ENCODE results near the gene TRMT11.

DNA sequence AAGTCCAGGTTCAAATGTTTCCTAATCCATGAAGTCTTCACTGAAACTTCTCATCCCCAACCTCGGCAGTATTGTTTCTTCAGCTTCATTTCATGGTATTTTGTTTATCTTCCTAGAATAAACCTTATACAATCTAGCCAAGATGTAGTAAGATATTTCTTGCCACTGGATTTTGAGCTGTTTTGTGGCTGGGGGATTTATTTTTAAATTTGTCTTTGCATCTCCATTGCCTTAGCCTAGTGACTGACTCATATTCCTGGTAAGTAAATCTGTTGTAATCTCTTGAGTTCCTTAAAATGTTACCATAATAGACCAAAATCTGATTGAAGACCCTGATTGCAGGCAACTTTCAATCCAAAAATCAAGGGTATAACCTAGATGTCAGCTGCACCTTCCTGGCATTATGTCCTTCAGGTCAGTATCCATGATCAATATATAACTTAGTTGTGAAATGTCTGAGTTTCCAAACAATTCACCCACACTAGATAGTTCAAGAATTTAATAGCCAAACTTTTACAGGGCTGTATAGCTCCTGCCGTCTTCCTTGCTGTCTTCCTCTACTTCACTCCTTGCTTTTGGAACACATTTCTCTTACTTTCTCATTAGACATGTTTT is 4.7 kb upstream of the TRMT11 start:
- TF ChIP-seq, protein P1, sequence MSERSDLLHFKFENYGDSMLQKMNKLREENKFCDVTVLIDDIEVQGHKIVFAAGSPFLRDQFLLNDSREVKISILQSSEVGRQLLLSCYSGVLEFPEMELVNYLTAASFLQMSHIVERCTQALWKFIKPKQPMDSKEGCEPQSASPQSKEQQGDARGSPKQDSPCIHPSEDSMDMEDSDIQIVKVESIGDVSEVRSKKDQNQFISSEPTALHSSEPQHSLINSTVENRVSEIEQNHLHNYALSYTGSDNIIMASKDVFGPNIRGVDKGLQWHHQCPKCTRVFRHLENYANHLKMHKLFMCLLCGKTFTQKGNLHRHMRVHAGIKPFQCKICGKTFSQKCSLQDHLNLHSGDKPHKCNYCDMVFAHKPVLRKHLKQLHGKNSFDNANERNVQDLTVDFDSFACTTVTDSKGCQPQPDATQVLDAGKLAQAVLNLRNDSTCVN (CRISPR knock-in tag; IDR thresholded peaks at IDR 0.05) = no peak
- TF ChIP-seq, protein P2, sequence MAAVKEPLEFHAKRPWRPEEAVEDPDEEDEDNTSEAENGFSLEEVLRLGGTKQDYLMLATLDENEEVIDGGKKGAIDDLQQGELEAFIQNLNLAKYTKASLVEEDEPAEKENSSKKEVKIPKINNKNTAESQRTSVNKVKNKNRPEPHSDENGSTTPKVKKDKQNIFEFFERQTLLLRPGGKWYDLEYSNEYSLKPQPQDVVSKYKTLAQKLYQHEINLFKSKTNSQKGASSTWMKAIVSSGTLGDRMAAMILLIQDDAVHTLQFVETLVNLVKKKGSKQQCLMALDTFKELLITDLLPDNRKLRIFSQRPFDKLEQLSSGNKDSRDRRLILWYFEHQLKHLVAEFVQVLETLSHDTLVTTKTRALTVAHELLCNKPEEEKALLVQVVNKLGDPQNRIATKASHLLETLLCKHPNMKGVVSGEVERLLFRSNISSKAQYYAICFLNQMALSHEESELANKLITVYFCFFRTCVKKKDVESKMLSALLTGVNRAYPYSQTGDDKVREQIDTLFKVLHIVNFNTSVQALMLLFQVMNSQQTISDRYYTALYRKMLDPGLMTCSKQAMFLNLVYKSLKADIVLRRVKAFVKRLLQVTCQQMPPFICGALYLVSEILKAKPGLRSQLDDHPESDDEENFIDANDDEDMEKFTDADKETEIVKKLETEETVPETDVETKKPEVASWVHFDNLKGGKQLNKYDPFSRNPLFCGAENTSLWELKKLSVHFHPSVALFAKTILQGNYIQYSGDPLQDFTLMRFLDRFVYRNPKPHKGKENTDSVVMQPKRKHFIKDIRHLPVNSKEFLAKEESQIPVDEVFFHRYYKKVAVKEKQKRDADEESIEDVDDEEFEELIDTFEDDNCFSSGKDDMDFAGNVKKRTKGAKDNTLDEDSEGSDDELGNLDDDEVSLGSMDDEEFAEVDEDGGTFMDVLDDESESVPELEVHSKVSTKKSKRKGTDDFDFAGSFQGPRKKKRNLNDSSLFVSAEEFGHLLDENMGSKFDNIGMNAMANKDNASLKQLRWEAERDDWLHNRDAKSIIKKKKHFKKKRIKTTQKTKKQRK (IDR thresholded peaks at IDR 0.05; ENCODE audit: borderline replicate concordance, low read depth, low read length) = no peak
- no peak for TF ChIP-seq SNRNP70 (optimal IDR thresholded peaks at IDR 0.05; ENCODE audit: low read depth, low read length)

Data from K562 (cell line).